Stimulated activated CD8-positive, alpha-beta memory T cell treated with anti-CD3 and anti-CD28 coated beads, Interleukin-7, amount 100 ng/mL, for 48 hours (primary cell): ENCODE results near the gene LATS1.
A peak's percentile ranks its signal among the peaks of the same experiment; 100 is the strongest.
"Not testable (repeated sequence)": the region's sequence is repeated elsewhere in the genome, so short reads cannot be mapped to it uniquely, and the experiment has no call there.

Source experiments
- DNase-seq, 2 donors: peaks; one replicate each; pipeline ENCODE4 v3.0.0-alpha.2; 2020; ENCODE audit warnings: low read depth in 1 of 2; ENCODE audit errors: extremely low read depth in 1 of 2

The LATS1 gene

DNA sequence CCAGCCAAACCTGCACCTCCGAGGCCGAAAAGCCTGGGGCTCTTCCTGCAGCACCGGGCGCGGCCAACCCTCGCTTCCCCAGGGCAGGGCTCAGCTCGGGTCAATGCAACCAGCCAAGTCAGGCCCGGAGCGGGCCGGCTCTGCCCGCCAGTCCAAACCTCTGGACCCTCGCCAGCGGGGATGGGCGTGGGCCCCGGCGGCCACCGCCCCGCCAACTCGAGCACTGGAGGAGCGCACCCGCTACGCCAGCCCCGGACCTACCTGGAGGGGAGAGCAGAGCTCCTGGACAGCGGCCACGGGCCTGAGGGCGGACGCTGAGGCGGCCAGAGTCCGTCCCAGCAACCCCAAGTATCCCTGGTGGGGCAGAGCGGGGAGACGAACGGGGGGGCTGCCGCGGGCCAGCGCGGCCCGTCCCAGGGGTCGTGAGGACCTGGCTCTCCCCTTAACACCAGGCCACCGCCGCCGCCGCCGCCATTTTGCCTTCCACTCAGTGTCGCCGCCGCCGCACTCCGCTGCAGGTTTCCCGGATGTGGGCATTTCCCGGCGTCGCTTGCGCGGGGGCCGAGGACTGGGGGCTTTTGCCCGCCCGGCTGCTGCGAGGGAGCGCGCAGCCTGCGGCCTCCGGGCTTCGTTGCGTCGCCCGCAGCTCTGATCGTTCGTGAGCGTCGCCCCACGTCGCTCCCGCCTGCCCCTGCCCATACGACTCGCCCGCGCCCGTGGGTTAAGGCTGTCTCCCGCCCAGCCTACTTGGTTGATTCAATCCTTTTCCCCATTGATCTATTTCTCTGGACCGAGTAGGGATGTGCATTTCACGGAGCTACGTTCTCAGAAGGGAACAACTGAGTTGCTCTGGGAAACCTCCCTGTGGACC is at the start of gene LATS1:
Gene LATS1, minus strand, starts transcription at position 514 of the 871 bp plus-strand sequence. CDS start 15,975 bp downstream, outside the sequence.
- peak; percentile 81 to 84 for DNase-seq

DNA sequence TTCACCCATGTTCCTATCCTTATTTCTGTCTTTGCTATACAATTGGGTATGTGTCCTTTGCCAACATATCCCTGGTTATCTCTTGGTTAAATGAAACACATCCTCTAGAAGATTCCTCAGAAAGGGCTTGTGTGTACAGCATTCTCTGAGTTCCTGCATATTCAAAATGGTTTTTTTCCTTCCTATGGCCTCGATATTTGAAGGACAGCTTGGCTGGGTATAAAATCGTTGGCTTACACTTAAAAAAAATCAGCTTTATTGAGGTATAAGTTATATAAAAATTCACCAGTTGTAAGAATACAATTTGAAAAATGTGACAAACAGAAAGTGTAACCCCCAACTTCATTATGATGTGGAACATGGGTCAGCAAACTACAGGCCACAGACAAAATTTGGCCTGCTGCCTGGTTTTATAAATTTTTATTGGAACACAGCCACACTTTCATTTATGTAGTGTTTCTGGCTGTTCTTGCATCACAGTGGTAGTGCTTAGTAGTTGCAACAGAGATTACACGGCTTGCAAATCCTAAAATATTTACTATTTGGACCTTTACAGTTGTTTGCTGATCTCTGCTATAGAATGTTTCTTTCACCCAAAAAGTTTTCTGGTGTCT is 48.4 kb upstream of the LATS1 start:
- no peak for DNase-seq

DNA sequence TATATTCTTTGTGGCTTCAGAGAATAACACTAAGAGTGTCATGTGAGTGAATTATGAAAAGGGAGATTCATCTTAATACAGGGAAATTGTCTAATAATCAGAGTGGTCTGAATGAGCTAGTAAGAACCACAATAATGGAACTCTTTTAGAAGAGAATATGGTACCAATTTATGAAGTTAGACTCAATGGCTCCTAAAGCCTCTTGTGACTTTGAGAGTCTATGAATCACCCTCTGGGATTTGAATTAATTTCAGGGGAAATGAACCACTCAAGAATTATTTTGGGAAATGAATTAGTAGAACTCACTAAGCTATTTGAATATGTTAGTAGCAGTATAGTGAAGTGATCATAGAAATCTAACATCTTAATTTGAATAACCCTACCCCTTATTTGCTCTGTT is 46.0 kb upstream of the LATS1 start:
- no peak for DNase-seq

DNA sequence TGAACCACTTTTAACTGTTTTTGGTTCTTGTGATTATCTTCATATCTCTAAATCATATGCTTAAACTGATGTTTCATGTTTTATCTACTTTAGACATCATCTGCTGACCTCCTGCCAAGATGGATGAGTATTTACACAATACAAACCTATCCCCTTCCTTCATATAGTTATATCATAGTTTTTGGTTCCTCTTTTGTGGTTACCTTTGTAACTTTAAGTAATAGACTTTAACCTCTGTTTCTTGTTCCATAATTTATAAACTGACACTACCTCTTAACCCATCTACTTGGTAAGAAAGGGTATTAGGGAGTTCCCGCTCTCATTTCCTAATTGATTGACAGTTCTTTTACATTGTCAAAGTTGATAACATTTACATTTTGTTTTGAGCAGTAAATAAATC is 43.5 kb upstream of the LATS1 start:
- no peak for DNase-seq

DNA sequence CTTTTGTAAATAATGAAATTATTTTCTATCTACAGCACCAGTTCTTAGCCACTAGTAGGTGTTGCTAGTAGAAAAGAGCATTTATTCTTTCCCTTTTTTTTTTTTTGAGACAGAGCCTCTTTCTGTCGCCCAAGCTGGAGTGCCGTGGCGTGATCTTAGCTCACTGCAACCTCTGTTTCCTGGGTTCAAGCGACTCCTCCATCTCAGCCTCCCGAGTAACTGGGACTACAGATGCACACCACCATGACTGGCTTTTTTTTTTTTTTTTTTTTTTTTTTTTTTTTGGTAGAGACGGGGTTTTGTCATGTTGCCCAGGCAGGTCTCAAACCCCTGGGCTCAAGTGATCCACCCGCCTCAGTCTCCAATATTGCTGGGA is 38.3 kb upstream of the LATS1 start:
- no peak for DNase-seq

DNA sequence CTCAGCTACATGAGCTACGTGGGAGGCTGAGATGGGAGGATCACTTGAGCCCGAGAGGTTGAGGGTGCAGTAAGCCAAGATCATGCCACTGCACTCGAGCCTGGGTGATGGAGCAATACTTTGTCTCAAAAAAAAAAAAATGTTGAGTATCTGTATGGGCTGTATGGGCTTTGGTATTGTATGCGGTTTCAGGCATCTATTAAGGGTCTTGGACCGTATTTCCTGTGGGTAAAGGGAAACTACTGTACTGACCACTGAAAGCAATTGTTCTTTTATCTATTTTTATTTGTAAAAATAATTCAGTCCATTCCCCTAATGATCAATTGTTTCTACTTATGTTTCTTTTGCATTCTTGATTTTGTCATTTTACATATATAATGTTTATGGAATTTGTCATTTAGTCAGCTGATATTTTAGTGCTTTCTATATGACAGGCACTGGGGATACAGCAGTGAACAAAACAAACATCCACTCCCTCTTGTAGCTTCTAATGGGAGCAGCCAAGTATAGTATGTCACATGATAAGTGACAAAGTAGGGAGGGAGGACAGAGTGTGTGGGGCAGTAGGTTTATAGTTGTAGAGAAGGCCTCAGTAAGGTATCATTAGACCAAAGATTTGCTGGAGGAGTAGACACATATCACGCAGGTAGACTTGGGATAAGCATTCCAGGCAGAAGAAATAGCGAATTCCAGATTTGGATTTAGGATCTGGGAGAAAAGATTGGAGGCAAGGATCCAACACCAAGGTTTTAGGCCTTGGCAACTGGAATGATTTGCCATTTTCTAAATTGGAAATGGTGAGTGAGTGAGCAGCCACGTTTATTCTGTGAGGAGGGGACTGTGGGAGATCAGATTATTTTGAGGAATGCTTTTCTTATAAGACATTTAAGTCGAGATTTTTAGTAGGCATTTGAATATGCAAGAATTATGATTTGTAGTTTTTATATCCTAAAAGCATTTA is 37.7 kb upstream of the LATS1 start:
- no peak for DNase-seq

DNA sequence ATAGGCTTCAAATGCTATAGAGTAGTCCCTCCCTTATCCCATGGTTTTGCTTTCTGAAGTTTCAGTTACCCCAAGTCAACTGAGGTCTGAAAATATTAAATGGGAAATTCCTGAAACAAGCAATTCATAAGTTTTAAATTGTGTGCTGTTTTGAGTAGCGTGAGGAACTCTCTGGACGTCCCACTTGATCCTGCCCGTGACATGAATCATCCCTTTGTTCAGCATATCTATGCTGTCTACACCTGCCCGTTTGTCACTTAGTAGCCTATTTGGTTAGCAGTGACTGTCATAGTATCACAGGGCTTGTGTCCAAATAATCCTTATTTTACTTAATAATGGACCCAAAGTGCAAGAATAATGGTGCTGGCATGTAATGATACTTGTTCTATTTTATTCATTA is 36.6 kb upstream of the LATS1 start:
- no peak for DNase-seq

DNA sequence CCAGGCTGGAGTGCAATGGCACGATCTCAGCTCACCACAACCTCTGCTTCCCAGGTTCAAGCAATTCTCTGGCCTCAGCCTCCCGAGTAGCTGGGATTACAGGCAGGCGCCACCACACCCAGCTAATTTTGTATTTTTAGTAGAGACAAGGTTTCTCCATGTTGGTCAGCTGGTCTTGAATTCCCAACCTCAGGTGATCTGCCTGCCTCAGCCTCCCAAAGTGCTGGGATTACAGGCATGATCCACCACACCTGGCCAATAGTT is 35.4 kb upstream of the LATS1 start:
- DNase-seq, result not testable (repeated sequence)

DNA sequence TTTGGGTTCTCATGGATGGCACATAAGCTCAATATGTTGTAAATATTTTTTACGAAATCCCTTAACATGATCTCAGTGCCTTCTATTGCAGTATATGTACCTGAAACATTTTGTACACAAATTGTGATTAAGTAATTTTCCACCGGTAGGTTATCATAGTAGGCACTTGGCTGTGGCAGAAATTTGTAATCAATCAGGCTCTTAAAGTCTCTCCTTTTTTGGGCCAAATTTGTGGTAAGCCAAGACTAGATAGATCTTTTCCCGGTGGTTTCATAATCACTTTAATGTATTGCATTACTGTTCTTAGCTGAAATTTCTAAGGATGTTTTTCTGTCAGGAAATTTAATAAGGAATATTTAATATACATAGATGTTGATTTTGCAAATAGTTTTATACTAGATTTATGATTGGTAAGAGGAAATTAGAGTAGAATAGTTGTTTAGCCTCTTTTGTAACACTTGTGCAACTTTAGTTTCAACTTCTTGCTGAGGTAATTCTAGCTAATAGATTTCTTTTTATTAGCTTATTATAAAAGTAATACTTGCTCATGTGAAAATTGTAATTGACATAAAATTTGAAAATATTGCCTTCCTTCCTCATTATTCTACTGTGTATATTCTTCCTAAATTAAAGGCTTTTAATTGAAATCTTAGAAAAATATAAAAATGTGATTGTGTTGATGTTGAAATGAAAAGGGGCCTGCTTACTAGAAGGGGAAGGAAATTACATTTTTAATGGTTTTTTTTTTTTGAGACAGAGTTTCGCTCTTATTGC is 34.9 kb upstream of the LATS1 start:
- no peak for DNase-seq

DNA sequence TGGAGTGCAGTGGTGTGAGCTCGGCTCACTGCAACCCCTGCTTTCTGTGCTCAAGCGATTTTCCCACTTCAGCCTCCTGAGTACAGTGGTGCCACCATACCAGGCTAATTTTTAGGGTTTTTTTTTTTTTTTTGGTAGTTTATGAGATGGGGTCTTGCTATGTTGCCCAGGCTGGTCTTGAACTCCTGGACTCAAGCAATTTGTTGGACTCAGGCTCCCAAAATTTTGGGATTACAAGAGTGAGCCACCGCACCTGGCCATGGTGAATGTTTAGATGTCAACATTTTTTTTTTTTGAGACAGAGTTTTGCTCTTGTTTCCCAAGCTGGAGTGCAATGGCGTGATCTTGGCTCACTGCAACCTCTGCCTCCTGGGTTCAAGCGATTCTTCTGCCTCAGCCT is 34.0 kb upstream of the LATS1 start:
- DNase-seq, result not testable (repeated sequence)

DNA sequence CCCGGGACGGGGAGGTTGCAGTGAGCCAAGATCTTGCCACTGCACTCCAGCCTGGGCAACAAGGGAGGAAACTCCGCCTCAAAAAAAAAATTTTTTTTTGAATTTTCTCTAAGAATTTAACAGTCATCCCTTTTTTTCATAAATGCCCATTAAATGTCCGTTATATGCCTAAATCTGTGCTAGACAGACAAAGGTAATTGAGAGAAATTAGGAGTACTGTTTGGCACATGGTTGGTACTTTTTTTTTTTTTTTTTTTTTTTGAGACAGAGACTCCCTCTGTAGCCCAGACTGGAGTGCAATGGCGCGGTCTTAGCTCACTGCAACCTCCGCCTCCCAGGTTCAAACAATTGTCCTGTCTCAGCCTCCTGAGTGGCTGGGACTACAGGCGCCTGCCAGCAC is 33.3 kb upstream of the LATS1 start:
- DNase-seq, result no peak

DNA sequence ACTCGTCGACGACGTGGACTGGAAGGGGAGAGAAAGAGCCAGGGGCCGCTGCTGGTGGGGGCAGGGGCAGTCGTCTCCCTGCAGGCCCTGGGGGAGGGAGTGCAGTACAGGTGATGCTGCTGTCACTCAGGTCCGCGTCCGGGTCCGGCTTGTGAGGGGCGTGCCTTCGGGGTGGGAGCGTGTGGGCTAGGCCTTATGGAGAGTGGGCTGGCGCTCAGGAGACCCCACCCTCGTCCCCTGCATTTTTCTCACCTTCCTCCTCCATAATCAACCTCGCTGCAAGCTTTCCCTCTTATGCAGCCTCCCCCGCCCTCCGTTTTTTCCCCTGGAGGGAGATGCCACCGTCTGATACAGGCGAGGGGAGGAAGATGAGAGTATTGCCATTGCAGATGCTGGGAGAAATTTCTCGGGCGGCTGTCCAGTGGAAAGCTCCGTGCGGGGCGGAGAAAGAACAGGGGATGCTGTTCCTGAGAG is 32.3 kb upstream of the LATS1 start:
- peak; percentile 48 to 65 for DNase-seq

DNA sequence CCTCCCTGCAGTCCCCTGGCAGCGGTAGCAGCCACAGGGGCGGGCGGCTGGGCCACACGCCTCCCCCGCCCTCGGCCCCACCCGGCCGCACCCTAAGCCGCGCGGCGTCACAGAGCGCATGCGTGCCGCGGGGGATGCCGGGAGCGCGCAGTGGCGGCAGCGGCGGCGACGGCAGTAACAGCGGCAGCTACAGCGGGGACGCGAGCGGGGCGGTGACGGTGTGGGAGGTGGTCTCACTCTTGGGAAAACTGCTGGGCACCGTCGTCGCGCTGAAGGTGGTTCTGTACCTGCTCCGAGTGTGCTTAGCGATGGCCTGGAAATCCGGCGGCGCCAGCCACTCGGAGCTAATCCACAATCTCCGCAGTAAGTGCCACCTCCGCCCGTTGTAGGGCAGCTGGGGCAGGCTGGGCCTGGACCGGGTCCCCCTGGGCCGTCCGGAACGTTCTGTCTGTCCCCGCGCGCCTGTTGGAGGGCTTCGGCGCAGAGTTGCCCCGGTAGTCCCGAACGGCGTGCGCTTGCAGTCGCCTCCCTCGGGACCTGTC is 31.8 kb upstream of the LATS1 start, which contains the start of gene PCMT1:
Gene PCMT1, plus strand, starts transcription at position 148 of the 542 bp plus-strand sequence. Its CDS starts 161 bp downstream, at position 309.
- peak; percentile 83 to 93 for DNase-seq

DNA sequence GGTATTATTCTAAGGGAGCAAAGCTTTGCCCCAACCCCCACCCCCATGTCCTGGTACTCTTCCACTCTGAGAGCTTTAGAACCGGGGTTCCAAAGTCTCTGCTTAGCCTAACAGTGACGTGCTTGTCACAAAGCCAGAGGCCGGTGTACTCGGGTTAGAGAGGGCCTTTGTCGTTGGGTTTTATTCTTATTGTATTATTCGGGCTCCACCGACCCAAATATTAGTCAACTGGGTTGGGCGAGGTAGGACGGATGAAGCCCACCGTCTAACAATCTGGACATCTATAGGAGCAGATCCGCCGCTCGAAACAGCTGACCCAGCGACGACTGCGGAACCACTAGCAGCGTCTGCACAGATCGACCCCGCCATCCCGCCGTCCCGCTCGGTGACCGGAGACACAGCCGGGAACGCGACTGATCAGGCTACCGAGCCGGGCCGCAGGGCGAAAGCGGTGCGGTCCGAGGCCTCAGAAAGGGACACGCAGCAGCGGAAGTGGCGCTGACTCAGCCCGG is 31.2 kb upstream of the LATS1 start:
- DNase-seq, result not testable (repeated sequence)

DNA sequence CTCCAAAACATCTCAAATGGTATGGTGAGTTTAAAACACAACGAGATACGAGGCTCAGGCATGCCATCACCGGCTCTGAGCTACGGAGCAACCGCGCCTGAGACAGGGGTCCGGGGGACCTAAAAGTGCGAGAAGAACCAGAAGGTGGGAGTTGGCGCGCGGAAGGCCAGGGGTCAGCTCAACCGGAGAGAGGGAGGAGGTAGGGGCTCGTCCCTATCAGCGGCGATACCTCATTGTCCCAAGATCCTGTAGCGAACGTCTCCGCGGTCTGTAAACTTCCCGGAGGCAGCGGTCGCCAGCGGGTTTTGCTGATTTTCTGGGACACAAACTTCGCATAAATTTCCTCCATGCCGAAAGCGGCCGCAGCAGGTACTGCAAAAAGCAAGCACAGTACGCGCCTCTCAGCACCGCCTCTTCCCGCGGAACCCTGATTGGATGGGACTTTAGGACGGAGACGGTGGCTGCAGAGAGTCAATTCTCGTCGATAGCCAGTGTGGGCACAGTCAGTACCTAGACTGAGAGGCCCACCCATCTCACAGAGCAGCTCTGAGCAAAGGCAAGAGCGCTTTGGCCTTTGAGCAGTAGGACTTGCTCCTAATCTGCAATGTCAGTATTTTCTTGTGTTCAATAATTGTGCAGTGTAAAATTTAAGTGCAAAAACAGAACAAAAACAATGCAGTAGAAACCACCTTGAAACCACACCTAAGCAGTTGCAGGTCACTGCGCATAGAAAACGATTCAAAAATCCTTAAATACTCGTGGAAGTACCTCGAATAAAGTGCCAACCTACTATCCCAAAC is 28.4 kb upstream of the LATS1 start, which contains the start of gene NUP43:
Gene NUP43, minus strand, starts transcription at position 383 of the 800 bp plus-strand sequence. Its CDS starts 34 bp downstream, at position 349.
- peak; percentile 75 to 94 for DNase-seq

DNA sequence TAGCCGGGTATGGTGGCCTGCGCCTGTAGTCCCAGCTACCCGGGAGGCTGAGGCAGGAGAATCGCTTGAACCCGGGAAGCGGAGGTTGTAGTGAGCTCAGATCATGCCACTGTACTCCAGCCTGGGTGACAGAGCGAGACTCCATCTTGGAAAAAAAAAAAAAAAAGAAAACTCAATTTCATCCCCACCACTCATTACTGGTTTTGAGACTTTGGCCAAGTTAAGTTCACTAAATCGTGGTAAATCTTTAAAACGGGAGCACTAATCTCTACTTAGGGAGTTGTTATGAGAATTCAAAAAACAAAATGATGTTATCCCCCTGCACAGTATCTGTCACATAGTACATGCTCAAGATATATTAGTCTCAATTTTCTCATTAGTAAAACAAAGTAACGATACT is 27.4 kb upstream of the LATS1 start:
- not testable (repeated sequence) for DNase-seq

DNA sequence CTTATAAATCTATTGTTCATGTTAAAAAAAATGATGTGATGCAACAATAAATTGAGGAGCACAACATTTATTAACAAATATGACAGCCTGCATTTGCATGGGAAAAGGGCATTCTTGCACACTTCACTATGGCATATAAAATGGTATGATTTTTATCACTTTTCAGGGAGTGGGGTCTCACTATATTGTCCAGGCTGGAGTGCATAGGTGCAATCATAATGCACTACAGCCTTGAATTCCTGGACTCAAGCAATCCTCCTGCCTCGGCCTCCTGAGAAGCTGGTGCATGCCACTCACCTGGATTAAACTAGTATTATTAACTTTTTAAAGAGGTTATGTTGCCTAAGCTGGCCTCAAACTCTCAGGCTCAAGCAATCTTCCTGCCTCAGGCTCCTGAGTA is 17.0 kb upstream of the LATS1 start:
- DNase-seq, result no peak

DNA sequence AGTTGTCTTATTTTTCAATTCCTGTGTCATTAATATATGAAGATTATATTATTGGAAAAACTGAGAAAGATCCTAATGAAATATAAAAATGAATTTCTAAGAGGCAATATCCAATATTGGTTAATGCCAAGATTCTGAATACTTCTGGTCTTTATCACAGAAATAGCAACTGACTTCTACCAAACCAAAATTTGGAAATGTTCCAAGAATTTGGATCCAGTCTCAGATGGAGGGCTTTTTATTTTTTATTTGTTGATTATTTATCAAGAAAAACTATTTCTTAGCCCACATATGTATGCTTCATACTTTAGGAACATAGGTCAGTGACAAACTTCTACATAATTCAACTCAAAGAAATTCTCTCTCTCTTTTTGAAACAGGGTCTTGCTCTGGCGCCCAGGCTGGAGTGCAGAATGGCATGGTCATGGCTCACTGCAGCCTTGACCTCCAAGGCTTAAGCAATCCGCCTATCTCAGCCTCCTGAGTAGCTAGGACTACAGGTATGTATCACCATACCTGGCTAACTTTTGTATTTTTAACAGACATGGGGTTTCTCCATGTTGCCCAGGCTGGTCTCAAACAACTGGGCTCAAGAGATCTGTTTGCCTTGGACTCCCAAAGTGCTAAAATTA is 15.3 kb upstream of the LATS1 start:
- no peak for DNase-seq

DNA sequence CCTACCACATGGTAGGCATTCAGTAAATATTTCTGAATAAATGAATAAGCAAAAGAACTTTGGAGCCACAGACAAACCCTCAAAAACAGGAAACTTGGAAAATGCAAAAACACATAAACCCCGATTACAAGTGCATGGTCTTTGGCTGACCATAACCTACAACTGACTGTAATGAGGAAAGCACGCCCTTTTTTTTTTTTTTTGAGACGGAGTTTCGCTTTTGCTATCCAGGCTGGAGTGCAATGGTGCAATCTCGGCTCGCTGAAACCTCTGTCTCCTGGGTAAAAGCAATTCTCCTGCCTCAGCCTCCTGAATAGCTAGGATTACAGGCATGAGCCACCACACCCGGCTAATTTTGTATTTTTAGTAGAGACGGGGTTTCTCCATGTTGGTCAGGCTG is 11.9 kb upstream of the LATS1 start:
- DNase-seq, result no peak
